ENCODE data around the gene CASQ1. TPM values are rescaled to one million over a fixed set of nuclear protein-coding genes. Genes with fewer than 3 reads are reported as not detected.

Gene CASQ1
- total RNA-seq, 1 donor, result not detected

DNA sequence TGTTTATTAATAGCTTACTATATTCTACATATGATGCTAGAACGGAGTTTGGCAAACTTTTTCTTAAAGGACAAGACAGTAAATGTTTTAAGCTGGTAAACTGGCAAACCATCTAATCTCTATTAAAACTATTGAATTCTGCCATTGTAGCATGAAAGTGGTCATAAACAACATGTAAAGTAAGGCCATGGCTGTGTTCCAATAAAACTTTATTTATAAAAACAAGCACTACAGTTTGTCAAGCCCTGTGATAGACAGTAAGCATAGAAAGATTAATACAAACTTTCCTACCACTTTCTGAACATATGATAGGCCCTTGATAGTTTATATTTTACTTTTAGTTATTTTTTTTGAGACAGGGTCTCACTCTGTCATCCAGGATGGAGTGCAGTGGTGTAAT lies 37.2 kb downstream of the CASQ1 start:
- no peak for TF ChIP-seq CTCF (IDR thresholded peaks at IDR 0.05; ENCODE audit: insufficient read depth, low read depth, low read length)
- DNase-seq (ENCODE audit: low read depth), result no peak
- no peak overlapping the region for H3K4me3 ChIP-seq (ENCODE audit: low read depth, low read length)

GRCh38 chr1:160228431-160228830 lies 38.1 kb downstream of the CASQ1 start:
- no peak overlapping the region for H3K4me3 ChIP-seq (ENCODE audit: low read depth, low read length)
- TF ChIP-seq CTCF (IDR thresholded peaks at IDR 0.05; ENCODE audit: insufficient read depth, low read depth, low read length), result no peak
- no peak for DNase-seq (ENCODE audit: low read depth)

- H3K4me3 ChIP-seq (ENCODE audit: low read depth, low read length), result no peak overlapping the region
- DNase-seq (ENCODE audit: low read depth), result no peak
- TF ChIP-seq CTCF (IDR thresholded peaks at IDR 0.05; ENCODE audit: insufficient read depth, low read depth, low read length), result no peak
These were observed 42.5 kb downstream of the CASQ1 start for GRCh38 chr1:160232911-160233310.

DNA sequence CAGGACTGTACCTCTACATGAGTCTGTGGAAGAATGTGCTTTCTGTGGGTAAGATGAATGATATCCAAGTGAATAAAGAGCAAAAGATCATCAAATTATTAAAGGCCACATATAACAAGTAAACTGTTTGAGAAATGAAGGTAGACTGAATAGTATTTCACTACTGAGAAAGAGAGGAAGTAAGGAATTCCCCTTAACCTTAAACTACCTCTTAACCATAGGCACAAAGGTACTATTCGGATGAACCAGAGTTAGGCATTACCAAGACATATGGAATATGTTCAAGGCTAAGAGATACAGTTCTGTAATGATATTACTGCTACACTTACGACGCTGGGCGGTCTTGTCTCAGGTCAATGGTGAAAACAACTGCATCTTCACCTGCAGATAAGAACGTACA lies 46.4 kb downstream of the CASQ1 start:
- no peak overlapping the region for H3K4me3 ChIP-seq (ENCODE audit: low read depth, low read length)
- no peak for DNase-seq (ENCODE audit: low read depth)
- no peak for TF ChIP-seq CTCF (IDR thresholded peaks at IDR 0.05; ENCODE audit: insufficient read depth, low read depth, low read length)

DNA sequence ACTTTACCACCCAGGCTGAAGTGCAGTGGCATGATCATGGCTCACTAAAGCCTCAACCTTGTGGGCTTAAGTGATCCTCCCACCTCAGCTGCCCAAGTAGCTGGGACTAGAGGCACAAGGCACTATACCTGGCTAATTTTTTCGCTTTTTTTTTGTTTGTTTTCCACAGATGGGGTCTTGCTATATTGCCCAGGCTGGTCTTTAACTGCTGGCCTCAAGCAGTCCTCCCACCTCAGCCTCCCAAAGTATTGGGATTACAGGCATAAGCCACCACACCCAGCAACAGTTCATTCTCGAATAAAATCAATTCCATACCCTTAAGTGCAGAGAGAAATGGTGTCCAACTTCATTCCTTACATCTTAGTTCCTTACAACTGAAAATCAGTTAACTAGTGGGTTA lies 47.2 kb downstream of the CASQ1 start:
- no peak for TF ChIP-seq CTCF (IDR thresholded peaks at IDR 0.05; ENCODE audit: insufficient read depth, low read depth, low read length)
- DNase-seq (ENCODE audit: low read depth), result no peak
- no peak overlapping the region for H3K4me3 ChIP-seq (ENCODE audit: low read depth, low read length)

GRCh38 chr1:160238408-160238807 lies 48.0 kb downstream of the CASQ1 start:
- DNase-seq (ENCODE audit: low read depth), result no peak

More at GRCh38 chr1:160238408-160238807, 48.0 kb downstream of the CASQ1 start:
- TF ChIP-seq CTCF (IDR thresholded peaks at IDR 0.05; ENCODE audit: insufficient read depth, low read depth, low read length), result no peak
- H3K4me3 ChIP-seq (ENCODE audit: low read depth, low read length), result no peak overlapping the region
